Measurements from ENCODE around the gene FLOT1.

GRCh38 chr6:30683183-30683979 is 59.1 kb downstream of the FLOT1 start:
- TF ChIP-seq POLR2A (IDR thresholded peaks at IDR 0.05), result no peak
- no peak for TF ChIP-seq CTCF (IDR thresholded peaks at IDR 0.05)

Measured in esophagus squamous epithelium (tissue), 4 donors.